Psoas muscle (tissue), 8 donors: ENCODE results near the gene ACTR6. TPM values are rescaled to one million over a fixed set of nuclear protein-coding genes. Genes with fewer than 3 reads are reported as not detected.

ENCODE experiments used
- ATAC-seq, 4 donors: fragments of 200-7000 bp; cut with Tn5 transposase; one replicate each; pipeline ENCODE4 v1.9.1; 2020; ENCODE audit warnings: moderate library complexity in 3 of 4, mild to moderate bottlenecking in 2 of 4
- DNase-seq, 2 donors: peaks; one replicate each; pipeline ENCODE4 v3.0.0-alpha.2; 2020
- H3K27ac ChIP-seq: fragments of 200-600 bp; one replicate; pipeline ENCODE4 v1.8.0; 2022
- H3K27me3 ChIP-seq, 3 donors: fragments of 200-600 bp in 1 of 3; one replicate each; pipeline versions ENCODE4 v1.6.1 to v1.8.0; 2013 to 2022; ENCODE audit warnings: low read length in 2 of 3, mild to moderate bottlenecking in 2 of 3, moderate library complexity in 1 of 3; ENCODE audit not compliant: insufficient read depth in 3 of 3
- H3K36me3 ChIP-seq, 2 donors: fragments of 200-600 bp in 1 of 2; one replicate each; pipeline versions ENCODE4 v1.6.1 to v1.8.0; 2013 to 2022; ENCODE audit warnings: low read depth in 1 of 2, mild to moderate bottlenecking in 1 of 2, moderate library complexity in 1 of 2; ENCODE audit not compliant: insufficient read depth in 1 of 2
- H3K4me1 ChIP-seq: fragments of 200-600 bp; one replicate; pipeline ENCODE4 v1.8.0; 2022
- H3K4me3 ChIP-seq: fragments of 200-600 bp; one replicate; pipeline ENCODE4 v1.8.0; 2022; ENCODE audit warnings: mild to moderate bottlenecking
- H3K9me3 ChIP-seq: fragments of 200-600 bp; one replicate; pipeline ENCODE4 v1.8.0; 2022
- WGBS, 3 donors: extraction: QIAGEN DNeasy Blood & Tissue Kit; methylation state at CpG; one replicate each; pipeline versions ENCODE4 v1.1.6 to v1.1.7; 2013; 5-methylcytosine and 5-hydroxymethylcytosine counted together
- intact Hi-C, 2 donors: fragments of 100-400 bp; cut with DNase I; formaldehyde crosslinking; loops; one replicate each; pipeline versions ENCODE4 v1.11.0 to v1.14.2; 2022
- polyA plus RNA-seq, 3 donors: library from polyadenylated mRNA; stranded (reverse); fragments of 200-250 nt; gene quantifications; one replicate each; pipeline ENCODE4 v1.2.3, GENCODE V29; 2013
- total RNA-seq, 4 donors: library from RNA; stranded (reverse); fragmentation: NEBNext Ultra II Directional in 2 of 4; extraction: Animal tissue kit (Norgen Biotek cat#: 25700) in 2 of 4; gene quantifications; one replicate each; pipeline versions ENCODE4 v1.2.1 to v1.2.4, GENCODE V29; 2021 to 2023
- TF ChIP-seq, protein P1 (sequence below): fragments of 200-600 bp; IDR thresholded peaks from one replicate; pipeline ENCODE4 v1.8.0; 2022; ENCODE audit warnings: antibody characterized with exemption
- donor health status: healthy with polysubstance abuse.
- donor health status: DM: no; HTN: no; CAD: no; lungs with moderate emphysema.
- donor health status: Bipolar disorder and iron deficiency.
- donor health status: healthy.
- donor health status: DM: yes; HTN: yes; CAD: no.
- donor health status: DM: no; HTN: no; CAD: no.
- donor health status: DM: no; HTN: no; CAD: no.
- donor health status: DM: yes; HTN: yes; CAD: no.

Gene ACTR6
- total and polyA plus RNA-seq, 7 donors, result 11.5 to 31.7 (median 17.1) TPM

- peaks cover 5% of the 10 kb centered on the region for H3K4me1 ChIP-seq
- no peak overlapping the region for H3K27ac ChIP-seq
- no peaks in the 10 kb centered on the region for H3K36me3 ChIP-seq
- intact Hi-C loops, result no loop called here
- H3K4me3 ChIP-seq, result no peak overlapping the region
- ATAC-seq, result no peak
- DNase-seq, result no peak
- H3K27me3 ChIP-seq, result no peaks in the 10 kb centered on the region
- TF ChIP-seq, protein P1, sequence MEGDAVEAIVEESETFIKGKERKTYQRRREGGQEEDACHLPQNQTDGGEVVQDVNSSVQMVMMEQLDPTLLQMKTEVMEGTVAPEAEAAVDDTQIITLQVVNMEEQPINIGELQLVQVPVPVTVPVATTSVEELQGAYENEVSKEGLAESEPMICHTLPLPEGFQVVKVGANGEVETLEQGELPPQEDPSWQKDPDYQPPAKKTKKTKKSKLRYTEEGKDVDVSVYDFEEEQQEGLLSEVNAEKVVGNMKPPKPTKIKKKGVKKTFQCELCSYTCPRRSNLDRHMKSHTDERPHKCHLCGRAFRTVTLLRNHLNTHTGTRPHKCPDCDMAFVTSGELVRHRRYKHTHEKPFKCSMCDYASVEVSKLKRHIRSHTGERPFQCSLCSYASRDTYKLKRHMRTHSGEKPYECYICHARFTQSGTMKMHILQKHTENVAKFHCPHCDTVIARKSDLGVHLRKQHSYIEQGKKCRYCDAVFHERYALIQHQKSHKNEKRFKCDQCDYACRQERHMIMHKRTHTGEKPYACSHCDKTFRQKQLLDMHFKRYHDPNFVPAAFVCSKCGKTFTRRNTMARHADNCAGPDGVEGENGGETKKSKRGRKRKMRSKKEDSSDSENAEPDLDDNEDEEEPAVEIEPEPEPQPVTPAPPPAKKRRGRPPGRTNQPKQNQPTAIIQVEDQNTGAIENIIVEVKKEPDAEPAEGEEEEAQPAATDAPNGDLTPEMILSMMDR, result no peak
- 55 to 68% (median 57%) methylated on average over 10 of the region's 10 CpGs for WGBS, 3 donors
- H3K9me3 ChIP-seq, result no peaks in the 10 kb centered on the region
Measured at GRCh38 chr12:100166232-100166631, 34.4 kb upstream of the ACTR6 start.

GRCh38 chr12:100168562-100168961 lies 32.1 kb upstream of the ACTR6 start:
- TF ChIP-seq, protein P1, result no peak
- no peaks in the 10 kb centered on the region for H3K36me3 ChIP-seq
- DNase-seq (no peak), ATAC-seq (no peak)
- intact Hi-C loops, result no loop called here
- peaks cover 5% of the 10 kb centered on the region for H3K4me1 ChIP-seq
- no peak overlapping the region for H3K4me3 ChIP-seq
- H3K27me3 ChIP-seq, result no peaks in the 10 kb centered on the region
- no peaks in the 10 kb centered on the region for H3K9me3 ChIP-seq
- H3K27ac ChIP-seq, result no peak overlapping the region
- WGBS, 3 donors, result 91 to 99% (median 91%) methylated on average over 4 of the region's 4 CpGs

GRCh38 chr12:100169345-100169744 lies 31.3 kb upstream of the ACTR6 start:
- no peak for ATAC-seq

GRCh38 chr12:100170313-100170858 lies 30.2 kb upstream of the ACTR6 start:
- H3K27ac ChIP-seq, result no peak overlapping the region
- ATAC-seq, result no peak
- H3K4me3 ChIP-seq, result no peak overlapping the region
- H3K27me3 ChIP-seq, result no peaks in the 10 kb centered on the region
- TF ChIP-seq, protein P1, result no peak
- 83 to 92% (median 83%) methylated on average over 7 of the region's 7 CpGs for WGBS, 3 donors
- no peaks in the 10 kb centered on the region for H3K4me1 ChIP-seq
- no peaks in the 10 kb centered on the region for H3K36me3 ChIP-seq
- DNase-seq, result no peak
- no peaks in the 10 kb centered on the region for H3K9me3 ChIP-seq
- intact Hi-C loops, result no loop called here

More at GRCh38 chr12:100169345-100169744, 31.3 kb upstream of the ACTR6 start:
- WGBS, 3 donors, result 88 to 94% (median 92%) methylated on average over 9 of the region's 9 CpGs
- H3K36me3 ChIP-seq, result no peaks in the 10 kb centered on the region
- intact Hi-C loops, result no loop called here
- DNase-seq, result no peak
- H3K4me3 ChIP-seq, result no peak overlapping the region
- no peaks in the 10 kb centered on the region for H3K27me3 ChIP-seq
- H3K4me1 ChIP-seq, result no peaks in the 10 kb centered on the region
- TF ChIP-seq, protein P1, result no peak
- H3K9me3 ChIP-seq, result no peaks in the 10 kb centered on the region
- H3K27ac ChIP-seq, result no peak overlapping the region

DNA sequence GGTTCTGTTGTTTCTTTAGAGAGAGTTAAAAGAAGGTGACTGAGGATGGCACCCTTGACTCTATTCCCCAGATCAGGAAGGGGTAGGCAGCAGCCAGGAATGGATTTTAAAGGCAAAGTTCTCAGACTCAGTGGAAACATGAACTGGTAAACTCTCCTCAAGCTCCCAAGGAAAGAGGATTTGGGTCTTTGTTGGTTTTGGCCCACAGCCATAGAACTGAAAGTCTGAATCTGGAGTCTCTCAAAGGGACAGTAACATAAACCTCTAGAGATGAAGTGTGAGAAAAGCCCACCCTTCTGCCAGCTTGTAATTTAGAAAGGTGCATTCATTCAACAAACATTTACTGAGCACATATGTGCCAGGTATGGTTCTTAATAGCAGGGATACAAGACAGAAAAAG lies 29.4 kb upstream of the ACTR6 start:
- Histone ChIP-seq H3K4me1 (no peaks in the 10 kb centered on the region), H3K9me3 (no peaks in the 10 kb centered on the region), H3K27ac (no peak overlapping the region), H3K27me3 (no peaks in the 10 kb centered on the region), H3K36me3 (no peaks in the 10 kb centered on the region), H3K4me3 (no peak overlapping the region)
- intact Hi-C loops, result no loop called here
- DNase-seq (no peak), ATAC-seq (no peak)
- TF ChIP-seq, protein P1, result no peak
